H1 (cell line): ENCODE results near the gene SPTLC3. TPM values are rescaled to one million over a fixed set of nuclear protein-coding genes. Genes with fewer than 3 reads are reported as not detected.

Experiments
- BCL11A ChIP-seq, 2 experiments: IDR thresholded peaks; one replicate each; pipeline ENCODE4 v1.6.1; 2011; ENCODE audit warnings: low read depth in 2 of 2, low read length in 2 of 2, mild to moderate bottlenecking in 2 of 2
- CEBPB ChIP-seq: IDR thresholded peaks from 2 replicates; pipeline ENCODE4 v1.6.1; 2012; ENCODE audit warnings: low read depth, low read length
- E2F6 ChIP-seq: IDR thresholded peaks from 2 replicates; pipeline ENCODE4 v1.6.1; 2012; ENCODE audit warnings: inconsistent platforms
- GABPA ChIP-seq: IDR thresholded peaks from 2 replicates; pipeline ENCODE4 v1.6.1; 2011; ENCODE audit warnings: mild to moderate bottlenecking, low read length, moderate library complexity, borderline replicate concordance; ENCODE audit not compliant: insufficient read depth
- MAX ChIP-seq: IDR thresholded peaks from 2 replicates; pipeline ENCODE4 v1.6.1; 2012; ENCODE audit warnings: inconsistent platforms
- RXRA ChIP-seq: IDR thresholded peaks from 2 replicates; pipeline ENCODE4 v1.6.1; 2011; ENCODE audit warnings: low read depth, mild to moderate bottlenecking, low read length, moderate library complexity; ENCODE audit not compliant: insufficient read depth
- SIN3A ChIP-seq, 2 experiments: IDR thresholded peaks in 1 of 2; conservative IDR thresholded peaks in 1 of 2; 2 replicates each; pipeline ENCODE4 v1.6.1; 2011 to 2012; ENCODE audit warnings: low read length in 2 of 2, improper control_type of control experiment in 1 of 2, low read depth in 1 of 2, mild to moderate bottlenecking in 1 of 2
- TCF12 ChIP-seq: IDR thresholded peaks from 2 replicates; pipeline ENCODE4 v1.6.1; 2011; ENCODE audit warnings: low read depth, mild to moderate bottlenecking, low read length
- polyA plus RNA-seq, 7 experiments: library from polyadenylated mRNA; depleted of rRNA in 3 of 7; stranded (reverse) in 5 of 7; unstranded in 2 of 7; fragments of >200 nt in 5 of 7; fragments of 200-250 nt in 2 of 7; gene quantifications; 1 replicate in 5 of 7; 2 replicates in 1 of 7; 4 replicates in 1 of 7; pipeline versions ENCODE4 v1.2.1 to v1.2.3, GENCODE V29; 2011 to 2013; ENCODE audit warnings: missing spikeins in 2 of 7, mixed read lengths in 2 of 7
- total RNA-seq: library from RNA; stranded (reverse); fragmentation: NEBNext Ultra II Directional; extraction: Animal tissue kit (Norgen Biotek cat#: 25700); gene quantifications from 2 replicates; pipeline ENCODE4 v1.2.1, GENCODE V29; 2021

SPTLC3 gene
- total and polyA plus RNA-seq, 2 of the 8 experiments (the other 6 are each of a cell fraction or from before 2014, with no cell fraction given): 0.23 to 0.82 TPM

- TF ChIP-seq MAX: no peak
- TF ChIP-seq TCF12: no peak
- no peak for TF ChIP-seq RXRA
- no peak for TF ChIP-seq E2F6
- TF ChIP-seq BCL11A (IDR thresholded peaks at IDR 0.05; ENCODE audit: low read depth in 2 of 2, low read length in 2 of 2): no peak
- TF ChIP-seq SIN3A (conservative IDR thresholded peaks at IDR 0.05 in 1 of 2, IDR thresholded peaks at IDR 0.05 in 1 of 2; ENCODE audit: low read depth in 1 of 2, low read length in 2 of 2): no peak
- no peak for TF ChIP-seq CEBPB
- no peak for TF ChIP-seq GABPA
These were observed 12.6 kb downstream of the SPTLC3 start (continued) for GRCh38 chr20:13021205-13021970.
